GM18508 (cell line): ENCODE results near the gene PMCH.
"Not testable (repeated sequence)": the region's sequence is repeated elsewhere in the genome, so short reads cannot be mapped to it uniquely, and the experiment has no call there.

Source experiments
- ATAC-seq: cut with Tn5 transposase; IDR thresholded peaks from one replicate; pipeline ENCODE4 v1.9.1; 2021; ENCODE audit warnings: moderate number of reproducible peaks; ENCODE audit not compliant: insufficient read depth, unreplicated experiment

The PMCH gene

DNA sequence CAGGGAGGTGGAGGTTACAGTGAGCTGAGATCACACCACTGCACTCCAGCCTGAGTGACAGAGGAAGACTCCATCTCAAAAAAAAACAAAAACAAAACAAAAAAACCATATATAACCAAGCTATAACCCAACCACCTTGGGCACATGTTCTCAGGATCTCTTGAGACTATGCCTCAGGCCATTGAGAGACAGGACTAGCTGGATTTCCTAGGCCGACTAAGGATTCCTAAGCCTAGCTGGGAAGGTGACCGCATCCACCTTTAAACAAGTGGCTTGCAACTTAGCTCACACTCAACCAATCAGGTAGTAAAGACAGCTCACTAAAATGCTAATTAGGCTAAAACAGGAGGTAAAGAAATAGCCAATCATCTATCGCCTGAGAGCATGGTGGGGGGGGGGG lies 42.4 kb downstream of the PMCH start:
- not testable (repeated sequence) for ATAC-seq

- ATAC-seq, result not testable (repeated sequence)
Measured at GRCh38 chr12:102147062-102147587, 50.5 kb downstream of the PMCH start.
